Heart left ventricle (tissue), 13 donors: Measurements from ENCODE around the gene COL23A1.

Source experiments
- CTCF ChIP-seq, 12 donors: fragments of 200-600 bp; sonication (generic) in 4 of 12; IDR thresholded peaks; one replicate each; pipeline versions ENCODE4 v1.5.0 to v1.8.0; 2018 to 2022; ENCODE audit warnings: antibody characterized with exemption in 12 of 12, mild to moderate bottlenecking in 5 of 12
- POLR2A ChIP-seq, 2 donors: fragments of 450-650 bp; IDR thresholded peaks; one replicate each; pipeline ENCODE4 v1.6.1; 2017; ENCODE audit warnings: antibody characterized with exemption in 2 of 2, mild to moderate bottlenecking in 2 of 2, moderate library complexity in 2 of 2
- donor health status: ischemic (EF 13 %, LVEDD 7.1; RV severe dilation, severe dysfunction).
- donor health status: DM: no; HTN: yes; CAD: no.
- donor health status: DM: no; HTN: no; CAD: no.
- donor health status: ischemic (EF 25% LVEDD 6.9; RV normal size, moderate dysfunction).
- donor health status: ischemic (EF 25% LVEDD 5.7; RV mildly dilated, moderate dysfunction).
- donor health status: ischemic (EF 35%, LVEDD 5.7; RV mildly dilated, moderate dysfunction).
- donor health status: nonischemic (EF 11% LVEDD 7.7; RV severe dilation, severe dysfunction).
- donor health status: DM: yes; HTN: yes; CAD: no.
- donor health status: PGD.
- donor health status: ischemic (EF 29% LVEDD 5.4; RV normal size, mild dysfunction).
- donor health status: nonischemic (EF 23%, LVEDD 6.1; RV moderate dilation, normal function).

GRCh38 chr5:178201221-178201926, 388.8 kb downstream of the COL23A1 start:
- TF ChIP-seq CTCF (IDR thresholded peaks at IDR 0.05) (no peak), POLR2A (IDR thresholded peaks at IDR 0.05) (no peak)
